ENCODE results near the gene SLC35F4. TPM values are rescaled to one million over a fixed set of nuclear protein-coding genes. Genes with fewer than 3 reads are reported as not detected.

SLC35F4 gene
- total RNA-seq, 1 experiment from 2014 or later: not detected

DNA sequence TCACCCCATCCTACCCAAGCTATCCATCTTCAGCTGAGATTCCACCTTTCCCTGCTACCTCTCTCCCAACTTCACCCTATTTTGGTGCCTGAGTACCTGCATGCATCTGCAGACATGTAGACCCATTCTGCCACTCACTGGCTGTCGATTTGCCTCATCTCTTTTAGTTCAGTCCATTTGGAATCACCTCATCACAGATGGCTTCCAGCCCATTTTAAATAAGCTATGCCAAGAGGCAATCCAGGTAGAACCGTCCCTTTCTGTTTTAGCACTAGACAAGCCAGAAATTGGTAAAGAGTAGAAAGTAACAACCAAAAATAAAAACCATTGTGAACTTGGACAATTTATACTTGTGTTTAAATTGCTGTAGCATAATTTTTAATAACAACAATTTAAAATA lies 11.3 kb downstream of the SLC35F4 start:
- no TSS peak for BruUV-seq (replicated peaks)
- Histone ChIP-seq H3K36me3 (ENCODE audit: insufficient read depth, low read length, poor library complexity, severe bottlenecking) (no peaks in the 10 kb centered on the region), H3K4me3 (ENCODE audit: low read depth, low read length, poor library complexity, severe bottlenecking) (no peak overlapping the region), H3K27ac (ENCODE audit: low read depth, low read length, poor library complexity, severe bottlenecking) (no peak overlapping the region), H3K27me3 (replicated peaks; ENCODE audit: insufficient read depth, low read depth, low read length, poor library complexity) (no peaks in the 10 kb centered on the region), H3K9me3 (ENCODE audit: low read depth, low read length, poor library complexity, severe bottlenecking) (no peaks in the 10 kb centered on the region), H3K4me1 (ENCODE audit: insufficient read depth, low read length, poor library complexity, severe bottlenecking) (peaks cover 4% of the 10 kb centered on the region)
- POLR2A ChIA-PET (ENCODE audit: low non-redundant PET): no interaction called here
- CTCF ChIA-PET: no interaction called here
- intact Hi-C loops (cut with micrococcal nuclease; ENCODE audit: unreplicated experiment): no loop called here
- DNase-seq (ENCODE audit: low spot score): no peak
- TF ChIP-seq, protein P1, sequence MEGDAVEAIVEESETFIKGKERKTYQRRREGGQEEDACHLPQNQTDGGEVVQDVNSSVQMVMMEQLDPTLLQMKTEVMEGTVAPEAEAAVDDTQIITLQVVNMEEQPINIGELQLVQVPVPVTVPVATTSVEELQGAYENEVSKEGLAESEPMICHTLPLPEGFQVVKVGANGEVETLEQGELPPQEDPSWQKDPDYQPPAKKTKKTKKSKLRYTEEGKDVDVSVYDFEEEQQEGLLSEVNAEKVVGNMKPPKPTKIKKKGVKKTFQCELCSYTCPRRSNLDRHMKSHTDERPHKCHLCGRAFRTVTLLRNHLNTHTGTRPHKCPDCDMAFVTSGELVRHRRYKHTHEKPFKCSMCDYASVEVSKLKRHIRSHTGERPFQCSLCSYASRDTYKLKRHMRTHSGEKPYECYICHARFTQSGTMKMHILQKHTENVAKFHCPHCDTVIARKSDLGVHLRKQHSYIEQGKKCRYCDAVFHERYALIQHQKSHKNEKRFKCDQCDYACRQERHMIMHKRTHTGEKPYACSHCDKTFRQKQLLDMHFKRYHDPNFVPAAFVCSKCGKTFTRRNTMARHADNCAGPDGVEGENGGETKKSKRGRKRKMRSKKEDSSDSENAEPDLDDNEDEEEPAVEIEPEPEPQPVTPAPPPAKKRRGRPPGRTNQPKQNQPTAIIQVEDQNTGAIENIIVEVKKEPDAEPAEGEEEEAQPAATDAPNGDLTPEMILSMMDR (conservative IDR thresholded peaks at IDR 0.05; ENCODE audit: low read depth, low read length): no peak
- TF ChIP-seq EZH2 (IDR thresholded peaks at IDR 0.05; ENCODE audit: borderline replicate concordance, low read depth, low read length, poor library complexity, severe bottlenecking): no peak

DNA sequence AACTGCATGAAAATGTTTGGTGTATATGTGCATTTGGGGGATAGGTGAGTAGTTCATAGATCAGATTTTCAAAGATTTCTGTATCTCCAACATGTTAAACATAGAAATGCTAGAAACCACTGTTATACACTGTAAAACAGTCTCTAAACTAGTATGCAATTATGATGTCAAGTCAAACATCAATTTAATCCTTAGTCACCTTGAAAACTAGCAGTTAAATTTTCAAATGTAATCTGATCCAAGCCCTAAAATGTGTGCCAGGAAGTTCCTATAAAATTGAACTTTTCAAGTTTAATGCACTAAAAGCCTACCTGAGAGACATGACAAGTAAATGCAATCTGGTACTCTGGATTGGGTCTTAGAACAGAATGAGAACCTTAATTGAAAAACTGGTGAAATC lies 14.5 kb downstream of the SLC35F4 start:
- no peaks in the 10 kb centered on the region for H3K27me3 ChIP-seq (replicated peaks; ENCODE audit: insufficient read depth, low read depth, low read length, poor library complexity)
- ChIA-PET POLR2A (ENCODE audit: low non-redundant PET) (no interaction called here), CTCF (no interaction called here)
- no peak overlapping the region for H3K4me3 ChIP-seq (ENCODE audit: low read depth, low read length, poor library complexity, severe bottlenecking)
- DNase-seq (ENCODE audit: low spot score): no peak
- BruUV-seq (replicated peaks): no TSS peak
- peaks cover 32% of the 10 kb centered on the region for H3K4me1 ChIP-seq (ENCODE audit: insufficient read depth, low read length, poor library complexity, severe bottlenecking)
- no peaks in the 10 kb centered on the region for H3K36me3 ChIP-seq (ENCODE audit: insufficient read depth, low read length, poor library complexity, severe bottlenecking)
- H3K9me3 ChIP-seq (ENCODE audit: low read depth, low read length, poor library complexity, severe bottlenecking): no peaks in the 10 kb centered on the region
- TF ChIP-seq EZH2 (IDR thresholded peaks at IDR 0.05; ENCODE audit: borderline replicate concordance, low read depth, low read length, poor library complexity, severe bottlenecking): no peak
- TF ChIP-seq, protein P1 (conservative IDR thresholded peaks at IDR 0.05; ENCODE audit: low read depth, low read length): no peak
- H3K27ac ChIP-seq (ENCODE audit: low read depth, low read length, poor library complexity, severe bottlenecking): no peak overlapping the region
- intact Hi-C loops (cut with micrococcal nuclease; ENCODE audit: unreplicated experiment): no loop called here

DNA sequence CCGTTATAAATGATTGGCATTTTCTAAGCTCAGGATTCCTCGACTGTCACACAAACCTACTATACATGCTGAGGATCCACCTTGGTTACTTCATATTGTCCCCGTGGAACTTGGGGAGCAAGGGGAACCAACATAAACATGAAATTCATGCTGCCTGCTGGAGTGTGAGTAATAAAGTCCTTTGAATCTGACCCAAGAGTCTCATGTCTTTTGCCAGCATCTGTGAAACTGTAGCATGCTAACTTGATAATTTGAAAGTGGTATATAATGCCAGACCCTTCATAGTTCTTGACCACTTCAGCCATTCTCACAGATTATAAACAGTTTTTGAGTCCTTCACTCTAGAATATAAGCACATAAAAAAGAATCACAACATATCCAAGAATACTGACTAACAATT lies 17.1 kb downstream of the SLC35F4 start:
- no peaks in the 10 kb centered on the region for H3K9me3 ChIP-seq (ENCODE audit: low read depth, low read length, poor library complexity, severe bottlenecking)
- DNase-seq (ENCODE audit: low spot score): no peak
- BruUV-seq (replicated peaks): no TSS peak
- no peaks in the 10 kb centered on the region for H3K27me3 ChIP-seq (replicated peaks; ENCODE audit: insufficient read depth, low read depth, low read length, poor library complexity)
- H3K4me3 ChIP-seq (ENCODE audit: low read depth, low read length, poor library complexity, severe bottlenecking): no peak overlapping the region
- ChIA-PET POLR2A (ENCODE audit: low non-redundant PET) (no interaction called here), CTCF (no interaction called here)
- H3K27ac ChIP-seq (ENCODE audit: low read depth, low read length, poor library complexity, severe bottlenecking): peak overlapping the region; percentile 27
- H3K4me1 ChIP-seq (ENCODE audit: insufficient read depth, low read length, poor library complexity, severe bottlenecking): peaks cover 40% of the 10 kb centered on the region
- H3K36me3 ChIP-seq (ENCODE audit: insufficient read depth, low read length, poor library complexity, severe bottlenecking): no peaks in the 10 kb centered on the region
- intact Hi-C loops (cut with micrococcal nuclease; ENCODE audit: unreplicated experiment): no loop called here
- TF ChIP-seq, protein P1 (conservative IDR thresholded peaks at IDR 0.05; ENCODE audit: low read depth, low read length): no peak
- no peak for TF ChIP-seq EZH2 (IDR thresholded peaks at IDR 0.05; ENCODE audit: borderline replicate concordance, low read depth, low read length, poor library complexity, severe bottlenecking)
